Stimulated activated CD4-positive, alpha-beta T cell treated with anti-CD3 and anti-CD28 coated beads, Interleukin-4, amount 100 ng/mL, for 1 hour (primary cell): Measurements from ENCODE around the gene WWP2.
"Not testable (repeated sequence)": the region's sequence is repeated elsewhere in the genome, so short reads cannot be mapped to it uniquely, and the experiment has no call there.

Source experiments
- DNase-seq: peaks from one replicate; pipeline ENCODE4 v3.0.0-alpha.2; 2020

Gene WWP2

GRCh38 chr16:69831212-69832123, 69.3 kb downstream of the WWP2 start:
- no peak for DNase-seq

GRCh38 chr16:69833357-69834282, 71.5 kb downstream of the WWP2 start:
- no peak for DNase-seq

GRCh38 chr16:69834807-69835466, 72.8 kb downstream of the WWP2 start:
- DNase-seq = no peak

- no peak for DNase-seq
These were observed 74.1 kb downstream of the WWP2 start for GRCh38 chr16:69836257-69836656.

- no peak for DNase-seq
These were observed 75.2 kb downstream of the WWP2 start for GRCh38 chr16:69837380-69837779.

GRCh38 chr16:69838489-69838888, 76.4 kb downstream of the WWP2 start:
- DNase-seq = no peak

GRCh38 chr16:69839240-69839688, 77.1 kb downstream of the WWP2 start:
- DNase-seq = no peak

- DNase-seq = no peak
These were observed 77.8 kb downstream of the WWP2 start for GRCh38 chr16:69839798-69840409.

- no peak for DNase-seq
These were observed 78.8 kb downstream of the WWP2 start for GRCh38 chr16:69840975-69841374.

GRCh38 chr16:69844441-69844840, 82.3 kb downstream of the WWP2 start:
- no peak for DNase-seq

- no peak for DNase-seq
These were observed 83.0 kb downstream of the WWP2 start for GRCh38 chr16:69845181-69845580.

- no peak for DNase-seq
These were observed 85.5 kb downstream of the WWP2 start for GRCh38 chr16:69847643-69848042.

GRCh38 chr16:69848637-69849545, 86.8 kb downstream of the WWP2 start:
- DNase-seq = no peak

- DNase-seq = no peak
These were observed 89.5 kb downstream of the WWP2 start for GRCh38 chr16:69851491-69852240.

GRCh38 chr16:69852815-69853214, 90.7 kb downstream of the WWP2 start:
- no peak for DNase-seq

- no peak for DNase-seq
These were observed 91.3 kb downstream of the WWP2 start for GRCh38 chr16:69853481-69853880.

- DNase-seq = not testable (repeated sequence)
These were observed 92.6 kb downstream of the WWP2 start for GRCh38 chr16:69854776-69855175.

- no peak for DNase-seq
These were observed 93.5 kb downstream of the WWP2 start for GRCh38 chr16:69855592-69855991.

GRCh38 chr16:69858191-69859104, 96.3 kb downstream of the WWP2 start:
- DNase-seq = no peak
